GM03348 (cell line): Measurements from ENCODE around the gene STAU1.
"Not testable (repeated sequence)": the region's sequence is repeated elsewhere in the genome, so short reads cannot be mapped to it uniquely, and the experiment has no call there.

Experiments used
- DNase-seq: peaks from one replicate; pipeline ENCODE4 v3.0.0; 2012; ENCODE audit warnings: low spot score

STAU1 gene

DNA sequence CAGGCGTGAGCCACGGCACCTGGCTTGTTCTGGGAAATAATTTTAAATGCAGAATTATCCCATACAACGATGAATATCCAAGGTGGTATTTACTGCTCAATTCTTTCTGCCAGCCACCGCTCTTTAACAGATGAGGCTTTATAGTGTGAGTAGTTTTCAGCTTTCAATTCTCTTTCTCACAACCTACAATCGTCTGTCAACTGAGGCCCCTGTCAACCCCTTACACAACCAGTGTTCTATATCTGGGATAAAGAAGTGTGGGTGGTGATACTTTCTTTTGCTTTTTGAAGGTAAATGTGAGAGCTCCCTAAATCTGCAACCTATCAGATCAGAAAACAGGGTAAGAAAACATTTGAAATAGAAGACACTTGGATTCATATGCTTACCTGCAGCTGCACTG is 22.5 kb downstream of the STAU1 start:
- DNase-seq = no peak

DNA sequence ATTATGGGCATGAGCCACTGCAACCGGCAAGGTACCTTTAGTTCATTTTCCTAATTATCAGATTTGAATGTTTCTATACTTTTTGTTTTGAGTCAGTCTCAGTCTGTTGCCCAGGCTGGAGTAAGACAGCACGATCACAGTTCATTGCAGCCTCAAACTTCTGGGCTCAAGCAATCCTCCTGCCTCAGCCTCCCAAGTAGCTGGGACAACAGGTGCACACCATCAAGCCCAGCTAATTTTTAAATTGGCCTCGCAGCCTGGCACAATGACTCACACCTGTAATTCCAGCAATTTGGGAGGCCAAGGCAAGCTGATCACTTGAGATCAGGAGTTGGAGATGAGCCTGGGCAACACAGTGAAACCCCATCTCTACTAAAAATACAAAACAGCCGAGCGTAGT is 24.4 kb downstream of the STAU1 start:
- DNase-seq = no peak

DNA sequence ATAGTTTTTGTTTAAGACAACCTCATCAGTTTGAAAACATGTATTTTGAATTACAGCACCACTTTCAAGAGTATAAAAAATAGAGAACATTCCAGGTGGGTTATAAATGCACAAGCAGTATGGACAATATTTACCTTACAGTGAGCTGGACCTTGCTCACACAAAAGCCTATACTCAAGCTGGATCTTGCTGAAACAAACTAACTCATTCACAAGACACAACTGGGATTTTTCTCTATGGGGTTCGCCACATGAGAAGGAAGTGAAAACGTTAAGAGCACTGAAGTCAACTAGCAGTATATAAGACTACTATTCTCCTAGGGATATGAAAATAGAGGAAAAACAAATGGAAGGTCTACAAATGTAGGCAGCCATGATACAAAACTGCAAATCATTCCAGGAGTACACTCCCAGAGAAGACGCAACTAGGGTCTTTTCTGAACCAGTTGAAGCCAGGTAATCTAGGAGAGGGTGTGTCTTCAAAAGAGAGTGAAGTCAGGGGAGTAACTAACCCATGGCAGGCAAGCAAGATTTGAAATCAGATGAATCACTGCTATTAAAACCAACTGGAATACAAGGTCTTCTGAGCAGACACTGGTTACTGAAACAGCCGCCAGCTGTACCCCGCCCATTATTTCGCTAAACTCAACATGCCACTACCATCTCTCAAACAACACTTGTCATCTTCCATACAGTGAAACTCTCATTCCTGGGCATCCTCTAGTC is 26.5 kb downstream of the STAU1 start:
- no peak for DNase-seq

DNA sequence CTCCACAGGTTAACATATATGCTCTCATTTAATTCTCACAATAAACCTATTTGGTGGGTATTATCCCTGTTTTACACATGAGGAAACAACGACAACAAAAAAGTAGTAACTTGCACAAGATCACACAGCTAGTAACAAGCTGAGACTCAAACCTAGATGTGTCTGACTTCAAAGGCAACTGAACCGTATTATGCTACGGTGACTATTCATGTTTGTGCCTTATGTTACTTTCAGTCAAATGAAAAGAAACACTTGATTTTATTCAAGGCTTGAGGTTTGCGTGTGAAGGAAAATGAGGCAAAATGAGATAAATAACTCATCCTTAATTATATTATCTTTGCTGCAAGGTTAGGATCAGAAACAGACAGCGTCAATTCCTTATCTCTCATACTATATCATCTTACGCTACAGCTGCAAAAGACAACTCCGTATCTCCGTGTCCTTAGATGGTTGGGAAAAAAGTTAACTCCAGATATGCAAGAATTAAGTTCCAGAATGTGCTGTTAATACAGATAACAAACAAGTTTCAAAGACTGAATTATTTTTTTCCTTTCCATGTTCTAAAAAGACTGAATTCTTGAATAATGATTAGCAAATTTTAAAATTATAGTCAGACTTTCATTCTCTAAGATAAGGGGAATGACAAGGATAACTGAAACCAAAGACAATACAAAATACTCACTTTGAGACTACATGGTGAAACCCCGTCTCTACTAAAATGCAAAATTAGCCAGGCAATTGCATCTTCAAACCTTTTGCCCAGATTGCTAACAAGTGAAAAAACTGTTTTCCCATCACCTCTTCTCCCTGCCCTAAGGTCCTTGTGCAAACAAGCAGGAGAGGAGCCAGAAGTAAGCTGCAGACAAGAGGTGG is 27.8 kb downstream of the STAU1 start:
- DNase-seq = no peak

DNA sequence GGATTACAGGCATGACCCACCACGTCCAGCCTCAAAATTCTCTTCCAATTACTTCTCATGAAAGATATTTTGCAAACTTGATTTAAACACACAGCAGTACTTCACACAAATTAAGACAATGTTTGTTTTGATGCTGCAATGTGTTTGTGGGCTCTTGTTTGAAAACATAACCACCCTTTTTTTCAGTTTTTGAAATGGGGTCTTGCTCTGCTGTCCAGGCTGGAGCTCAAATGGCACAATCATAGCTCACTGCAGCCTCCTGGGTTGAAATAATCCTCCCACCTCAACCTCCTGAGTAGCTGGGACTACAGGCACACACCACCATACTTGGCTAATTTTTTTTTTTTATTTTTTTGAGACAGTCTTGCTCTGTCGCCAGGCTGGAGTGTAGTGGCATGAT is 31.0 kb downstream of the STAU1 start:
- DNase-seq = no peak

DNA sequence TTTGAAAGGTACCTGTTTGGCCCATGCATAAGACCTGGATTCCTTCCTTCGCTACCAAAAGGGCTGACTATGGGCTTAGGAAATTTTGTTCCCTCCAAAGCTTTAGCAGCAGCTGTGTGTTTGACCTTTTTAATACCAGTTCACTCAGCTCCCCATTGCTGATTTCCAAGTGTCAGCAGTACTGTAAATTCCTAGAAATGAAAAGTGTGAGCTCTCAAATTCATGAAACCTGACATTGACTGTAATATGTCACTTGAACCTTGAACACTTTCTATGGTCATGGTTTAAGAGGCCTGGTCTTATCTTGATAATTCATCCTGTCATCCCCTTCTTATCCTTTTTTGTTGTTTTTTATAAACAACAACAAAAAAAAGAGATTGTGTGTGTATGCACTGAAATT is 31.7 kb downstream of the STAU1 start:
- DNase-seq = no peak

DNA sequence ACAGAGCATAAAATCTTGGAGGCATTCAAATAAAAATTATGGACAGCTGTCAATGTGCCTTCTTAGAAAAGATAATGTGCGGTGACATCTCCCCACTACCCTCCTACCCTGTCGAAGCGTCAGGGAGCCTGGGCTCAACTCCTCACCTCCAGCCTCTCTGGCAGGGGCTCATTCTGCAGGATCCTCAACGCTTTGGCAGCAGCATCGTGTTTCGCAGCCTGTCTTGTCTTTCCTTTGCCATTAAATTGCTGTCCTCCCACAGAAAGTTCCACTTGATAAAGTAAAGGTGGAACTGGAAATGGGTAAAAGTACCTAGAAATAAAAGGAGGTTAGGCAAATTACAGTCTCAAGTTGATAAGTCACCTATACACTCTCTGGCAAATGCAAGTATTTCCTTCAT is 36.7 kb downstream of the STAU1 start:
- no peak for DNase-seq

DNA sequence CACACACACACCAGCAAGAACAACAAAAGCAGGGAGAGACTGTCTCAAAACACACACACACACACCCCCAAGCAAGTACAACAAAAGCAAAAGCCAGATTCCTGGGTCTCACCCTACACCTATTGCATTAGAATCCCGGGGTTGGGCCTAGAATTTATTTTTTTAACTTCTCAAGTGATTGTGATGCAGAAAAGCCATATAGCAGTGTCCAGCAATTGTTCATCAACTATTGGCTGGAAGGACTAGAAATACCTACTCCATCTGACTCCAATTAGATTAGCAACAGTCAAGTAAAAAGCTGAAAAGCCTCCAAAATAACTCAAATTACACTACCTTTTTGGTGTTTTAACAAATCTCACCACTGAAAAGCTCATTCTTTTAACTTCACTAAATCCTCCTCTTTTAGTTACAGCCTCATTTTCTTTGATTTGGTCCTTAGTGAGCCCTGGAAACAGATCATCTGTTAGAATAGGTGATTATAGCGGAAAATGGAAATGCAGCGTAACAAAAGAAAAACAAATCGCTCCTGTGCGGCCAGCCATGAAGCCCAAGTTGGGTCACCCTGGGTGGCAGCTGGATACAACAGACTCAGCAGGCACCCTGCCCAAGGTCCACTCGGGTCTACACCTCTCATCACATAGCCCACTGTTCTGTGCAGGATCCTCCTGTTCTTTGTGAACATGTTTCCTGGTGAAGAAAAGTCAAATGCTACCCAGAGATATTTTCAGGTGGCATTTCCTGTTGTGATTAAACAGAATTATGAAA is 38.7 kb downstream of the STAU1 start:
- peak; percentile 25 for DNase-seq

DNA sequence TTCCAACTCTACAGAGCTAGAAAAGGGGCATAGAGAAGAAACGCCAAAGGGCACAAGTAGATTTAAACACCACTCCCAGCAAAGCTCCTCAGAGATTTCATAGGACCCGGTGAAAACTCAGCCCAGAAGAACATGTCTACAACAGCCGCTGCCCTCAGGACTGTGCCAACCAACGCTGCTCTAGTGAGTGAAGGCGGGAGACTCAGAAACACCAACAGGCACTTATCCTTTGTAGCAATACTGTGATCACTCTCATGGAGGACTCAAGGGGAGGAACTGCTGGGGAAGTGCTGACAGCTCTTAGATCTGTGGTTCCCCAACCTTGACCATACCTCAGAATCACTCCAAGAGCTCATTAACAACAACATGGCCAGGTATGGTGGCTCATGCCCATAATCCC is 39.5 kb downstream of the STAU1 start:
- no peak for DNase-seq

DNA sequence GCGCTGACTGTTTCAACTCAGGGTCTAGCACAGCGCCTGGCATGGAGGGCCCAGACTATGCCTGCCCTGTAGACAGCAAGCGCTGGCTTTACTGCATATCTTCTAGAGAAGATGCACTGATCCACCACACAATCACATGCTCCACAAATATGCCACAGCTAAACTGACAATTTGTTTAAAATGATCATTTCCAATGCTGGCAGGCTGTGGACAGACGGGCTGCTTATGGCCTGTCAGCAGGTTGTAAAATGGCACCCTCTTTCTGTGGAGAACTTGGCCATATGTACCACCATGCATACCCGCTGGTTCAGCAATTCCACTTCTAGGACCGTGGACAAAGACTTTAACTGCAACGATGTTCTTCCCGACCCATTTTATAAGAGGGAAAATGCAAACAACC is 40.8 kb downstream of the STAU1 start:
- no peak for DNase-seq

DNA sequence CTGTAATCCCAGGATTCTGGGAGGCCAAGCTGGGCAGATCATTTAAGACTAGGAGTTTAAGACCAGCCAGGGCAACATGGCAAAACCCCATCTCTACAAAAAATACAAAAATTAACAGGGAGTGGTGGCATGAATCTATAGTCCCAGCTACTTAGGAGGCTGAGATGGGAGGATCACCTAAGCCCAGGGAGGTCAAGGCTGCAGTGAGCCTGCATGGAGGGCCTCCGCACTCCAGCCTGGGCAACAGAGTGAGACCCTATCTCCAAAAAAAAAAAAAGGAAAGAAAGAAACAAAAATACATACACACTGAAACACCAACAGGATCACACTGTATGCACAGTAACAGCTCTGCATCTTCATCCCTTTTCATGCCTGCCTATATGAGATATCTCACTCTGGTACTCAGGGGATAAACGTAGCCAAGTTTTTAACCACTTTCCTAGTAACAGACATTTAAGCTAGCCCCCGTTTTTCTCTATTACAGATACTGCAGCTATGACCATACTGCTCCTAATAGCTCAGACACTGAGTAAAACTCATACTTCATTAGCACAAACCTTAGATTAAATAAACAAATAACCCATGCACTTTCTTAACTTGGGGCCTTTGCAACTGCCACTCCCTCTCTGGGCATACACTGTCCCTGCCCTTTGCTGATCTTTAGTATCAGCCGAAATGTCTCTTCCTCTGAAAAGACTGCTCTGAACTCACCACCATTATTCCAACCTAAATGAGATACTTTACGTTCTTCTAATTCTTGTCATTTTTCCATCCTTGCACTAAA is 41.5 kb downstream of the STAU1 start:
- DNase-seq = no peak

DNA sequence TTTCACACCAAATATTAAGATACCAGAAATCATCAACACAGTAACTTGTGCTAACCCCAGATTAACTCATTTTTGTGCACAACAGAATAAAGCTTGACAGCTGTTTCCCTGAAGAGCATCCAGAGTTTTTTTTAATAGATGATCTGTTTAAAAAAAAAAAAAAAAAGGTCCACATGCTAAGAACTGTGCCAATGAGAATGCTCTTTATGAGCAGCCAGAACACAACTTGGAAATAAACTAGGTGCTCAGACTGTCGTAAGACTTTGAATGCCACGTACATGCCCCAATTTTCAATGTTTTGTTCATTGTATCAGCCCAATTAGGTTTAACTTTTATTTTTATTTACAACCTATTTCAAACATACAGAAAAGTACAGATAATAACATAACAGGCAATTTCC is 47.3 kb downstream of the STAU1 start:
- no peak for DNase-seq

DNA sequence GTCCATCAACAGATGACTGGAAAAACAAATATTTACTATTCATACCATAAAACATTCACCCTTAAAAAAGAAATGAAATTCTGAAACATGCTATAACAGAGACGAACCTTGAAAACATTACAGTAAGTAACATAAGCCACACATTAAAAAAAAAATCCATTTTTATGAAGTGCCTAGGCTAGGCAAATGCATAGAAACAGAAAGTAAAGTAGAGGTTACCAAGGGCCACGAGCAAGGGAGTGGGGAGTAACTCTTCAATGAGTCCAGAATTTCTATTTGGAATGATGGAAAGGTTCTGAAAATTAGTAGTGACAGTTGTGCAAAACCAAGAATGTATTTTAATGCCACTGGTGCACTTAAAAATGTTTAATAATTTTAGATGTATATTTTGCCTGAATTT is 47.7 kb downstream of the STAU1 start:
- no peak for DNase-seq

DNA sequence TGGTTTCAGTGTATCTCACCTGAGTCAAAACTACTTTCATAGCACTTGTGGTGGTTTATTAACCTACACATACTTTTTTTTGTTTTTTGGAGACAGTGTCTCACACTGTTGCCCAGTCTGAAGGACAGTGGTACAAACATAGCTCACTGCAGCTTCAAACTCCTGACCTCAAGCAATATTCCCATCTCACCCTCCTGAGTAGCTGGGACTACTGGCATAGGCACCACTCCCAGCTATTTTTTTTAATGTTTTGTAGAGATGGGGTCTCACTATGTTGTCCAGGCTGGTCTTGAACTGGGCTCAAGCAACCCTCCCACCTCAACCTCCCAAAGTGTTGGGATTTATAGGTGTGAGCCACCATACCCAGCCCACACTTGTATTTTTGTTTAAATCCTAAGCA is 49.7 kb downstream of the STAU1 start:
- DNase-seq = no peak

DNA sequence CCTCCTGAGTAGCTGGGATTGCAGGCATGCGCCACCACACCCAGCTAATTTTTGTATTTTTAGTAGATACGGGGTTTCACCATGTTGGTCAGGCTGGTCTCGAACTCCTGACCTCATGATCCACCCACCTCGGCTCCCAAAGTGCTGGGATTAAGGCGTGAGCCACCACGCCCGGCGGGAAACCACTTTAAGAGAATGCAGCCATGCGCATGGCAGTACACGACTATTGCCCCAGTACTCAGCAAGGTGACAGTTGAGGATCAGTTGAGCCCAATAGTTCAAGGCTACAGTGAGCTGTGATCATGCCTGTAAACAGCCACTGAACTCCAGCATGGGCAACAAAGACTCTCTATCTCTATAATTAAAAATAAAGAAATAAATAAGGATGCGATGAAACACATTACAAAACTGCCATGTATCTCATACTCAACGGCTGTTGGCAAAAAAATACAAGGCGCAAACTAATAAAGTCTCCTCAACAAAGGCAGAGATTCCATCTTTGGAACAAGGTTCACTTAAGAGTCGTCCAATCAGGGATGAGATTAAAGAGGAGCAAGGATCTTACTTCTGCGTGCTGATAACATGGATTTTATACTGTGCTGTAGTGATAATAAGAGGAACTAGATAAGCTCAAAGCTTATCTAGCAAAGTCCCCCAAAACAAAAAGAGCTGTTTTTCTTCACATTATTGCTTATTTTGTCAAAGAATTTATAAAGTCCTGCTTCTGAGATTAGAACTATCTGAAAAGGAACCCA is 51.1 kb downstream of the STAU1 start:
- DNase-seq = no peak

DNA sequence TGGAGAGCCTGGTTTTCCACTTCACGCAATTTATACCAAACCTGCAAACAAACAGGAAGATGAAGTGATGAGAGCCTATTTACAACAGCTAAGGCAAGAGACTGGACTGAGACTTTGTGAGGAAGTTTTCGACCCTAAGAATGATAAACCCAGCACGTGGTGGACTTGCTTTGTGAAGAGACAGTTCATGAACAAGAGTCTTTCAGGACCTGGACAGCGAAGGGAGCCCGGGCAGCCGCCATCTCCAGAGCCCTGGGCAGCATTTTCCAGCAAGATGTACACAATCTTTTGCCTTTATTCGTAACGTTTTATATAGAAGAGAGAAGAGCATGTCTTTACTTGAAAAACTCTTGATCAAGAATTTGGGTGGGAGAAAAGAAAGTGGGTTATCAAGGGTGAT is 53.3 kb downstream of the STAU1 start:
- DNase-seq = not testable (repeated sequence)

DNA sequence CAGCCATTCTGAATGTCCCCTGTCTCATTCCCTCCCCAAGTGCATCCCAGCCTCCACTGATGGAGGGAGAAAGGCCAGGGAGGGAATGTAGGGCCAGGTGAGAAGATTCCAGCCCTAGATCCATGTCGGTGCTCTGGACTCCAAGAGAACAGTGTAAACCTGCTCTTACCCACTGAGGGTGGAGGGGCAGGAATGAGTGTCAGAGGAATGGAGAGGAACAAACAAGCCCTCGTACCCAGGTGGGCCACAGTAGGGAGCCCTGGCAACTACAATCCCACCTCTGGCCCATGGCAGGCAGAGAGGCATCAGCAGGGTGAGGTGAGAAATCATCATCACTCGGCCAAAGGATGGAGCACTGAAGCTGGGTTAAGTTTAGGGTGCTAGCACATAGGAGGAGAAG is 54.6 kb downstream of the STAU1 start:
- no peak for DNase-seq

DNA sequence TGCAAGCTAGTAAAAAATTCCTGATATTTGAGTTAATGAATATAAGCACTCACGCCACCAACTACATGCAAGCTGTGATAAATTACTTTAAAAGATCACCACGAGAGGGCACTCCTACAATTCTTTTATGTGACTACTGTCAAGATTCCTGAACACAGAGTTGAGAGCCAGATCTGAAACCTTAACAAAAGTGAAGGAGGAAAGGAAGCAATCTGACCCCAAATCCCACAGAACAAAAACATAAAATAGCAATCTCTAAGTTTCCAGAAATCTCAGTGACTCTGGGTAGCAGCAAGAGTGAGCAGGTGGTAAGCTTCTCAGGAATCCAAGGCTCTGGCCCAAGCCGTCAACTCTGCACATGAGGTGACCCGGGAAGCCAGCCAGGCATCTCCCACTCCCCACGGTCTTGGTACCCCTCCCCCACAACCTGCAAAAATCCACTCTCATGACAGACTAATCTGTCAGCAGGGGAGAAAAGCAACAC is 55.1 kb downstream of the STAU1 start:
- DNase-seq = peak; percentile 77

DNA sequence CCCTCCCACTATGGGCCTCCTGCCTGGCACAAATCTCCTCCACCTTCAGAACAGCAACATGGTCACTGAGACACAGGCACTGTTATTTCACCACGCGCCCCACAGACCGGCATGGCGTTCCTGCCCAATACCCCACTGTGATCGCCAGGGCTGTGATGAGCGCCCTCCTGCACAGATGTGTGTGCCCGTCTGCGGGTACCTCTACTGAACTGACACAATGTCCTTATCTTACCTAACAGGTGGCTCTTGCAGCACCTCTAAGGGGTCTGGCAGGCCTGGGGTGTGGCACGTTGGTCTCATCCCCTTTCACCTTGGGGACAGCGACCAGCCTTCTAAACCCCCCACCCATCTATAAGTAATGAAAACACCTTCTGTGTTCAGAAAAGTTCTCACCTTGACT is 64.2 kb downstream of the STAU1 start:
- no peak for DNase-seq

DNA sequence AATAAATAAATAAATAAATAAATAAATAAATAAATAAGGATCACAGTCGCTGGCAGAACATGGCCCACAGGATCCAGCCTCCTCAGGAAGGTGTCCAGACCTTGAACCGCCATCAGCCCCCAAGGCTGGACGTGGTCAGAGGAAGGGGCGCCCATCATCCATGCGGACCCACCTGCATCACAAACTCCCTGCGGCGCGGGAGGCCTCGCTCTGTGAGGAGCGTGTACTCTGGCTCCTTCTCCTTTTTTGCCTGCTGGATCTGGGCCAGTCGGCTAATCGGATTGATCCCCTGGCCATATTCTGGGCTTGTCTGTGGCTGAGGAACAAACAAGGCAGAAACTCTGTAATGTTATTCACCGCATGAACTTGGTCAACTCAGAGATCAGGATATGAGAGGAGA is 65.2 kb downstream of the STAU1 start:
- no peak for DNase-seq

DNA sequence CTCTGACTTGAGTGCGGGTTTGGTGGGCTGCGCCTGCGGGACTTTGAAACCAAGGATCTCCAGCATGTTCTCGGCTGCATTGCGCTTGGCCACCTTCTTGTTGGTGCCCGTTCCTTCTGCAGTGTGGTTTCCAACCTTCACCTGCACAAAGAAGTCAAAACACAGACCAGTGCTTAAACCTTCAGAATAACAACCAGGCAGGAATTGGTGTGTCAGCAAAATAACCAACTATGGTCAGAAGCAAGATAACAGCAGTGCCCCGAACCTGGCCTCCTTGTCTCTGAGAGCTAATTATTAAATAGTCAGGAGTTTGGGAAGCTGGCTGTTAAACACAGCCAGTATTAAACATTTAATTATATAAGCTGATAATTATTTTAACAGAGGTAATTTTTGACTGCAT is 68.1 kb downstream of the STAU1 start:
- no peak for DNase-seq
